Thyroid gland (tissue), 4 donors: ENCODE data around the gene DNMT3A. TPM values are rescaled to one million over a fixed set of nuclear protein-coding genes. Genes with fewer than 3 reads are reported as not detected.

Experiments
- DNase-seq, 2 donors: peaks; one replicate each; pipeline ENCODE4 v3.0.0-alpha.2; 2019
- H3K27ac ChIP-seq, 3 donors: fragments of 200-600 bp; sonication (generic); 1 replicate in 2 of 3; 2 replicates in 1 of 3; pipeline ENCODE4 v1.5.1; 2016 to 2019; ENCODE audit warnings: mild to moderate bottlenecking in 1 of 3, moderate library complexity in 1 of 3
- H3K27me3 ChIP-seq: fragments of 200-600 bp; sonication (generic); one replicate; pipeline ENCODE4 v1.5.1; 2019
- H3K36me3 ChIP-seq, 2 donors: fragments of 200-600 bp; sonication (generic); one replicate each; pipeline ENCODE4 v1.5.1; 2016 to 2019
- H3K4me1 ChIP-seq, 2 donors: fragments of 200-600 bp; sonication (generic); one replicate each; pipeline ENCODE4 v1.5.1; 2017 to 2019
- H3K4me3 ChIP-seq, 3 donors: fragments of 200-600 bp; sonication (generic); replicated peaks in 1 of 3; 1 replicate in 2 of 3; 2 replicates in 1 of 3; pipeline ENCODE4 v1.5.1; 2016; ENCODE audit warnings: mild to moderate bottlenecking in 1 of 3
- H3K9me3 ChIP-seq: fragments of 200-600 bp; sonication (generic); one replicate; pipeline ENCODE4 v1.5.1; 2017
- POLR2A ChIP-seq, 2 donors: fragments of 450-650 bp; IDR thresholded peaks; one replicate each; pipeline ENCODE4 v1.6.1; 2017; ENCODE audit warnings: antibody characterized with exemption in 2 of 2, mild to moderate bottlenecking in 2 of 2, moderate library complexity in 1 of 2
- WGBS, 2 donors: methylation state at CpG; one replicate each; pipeline ENCODE4 v1.1.5; 2017; 5-methylcytosine and 5-hydroxymethylcytosine counted together
- intact Hi-C: fragments of 100-400 bp; cut with DNase I; formaldehyde crosslinking; loops from one replicate; pipeline ENCODE4 v1.15.1; 2023
- total RNA-seq, 4 donors: library from RNA; depleted of rRNA; stranded (reverse); fragments of >200 nt; gene quantifications; one replicate each; pipeline ENCODE4 v1.2.3, GENCODE V29; 2016
- TF ChIP-seq, protein P1 (sequence below), 6 experiments: fragments of 200-600 bp in 3 of 6; fragments of 450-650 bp in 3 of 6; sonication (generic) in 3 of 6; IDR thresholded peaks; one replicate each; pipeline ENCODE4 v1.5.1; 2016 to 2019; ENCODE audit warnings: antibody characterized with exemption in 6 of 6, mild to moderate bottlenecking in 2 of 6, inconsistent platforms in 1 of 6, moderate library complexity in 1 of 6

Gene DNMT3A
- total RNA-seq, 4 donors from 2014 or later = 17.3 to 40.9 (median 18.8) TPM

GRCh38 chr2:25293958-25294562 is 47.7 kb downstream of the DNMT3A start:
- H3K27ac ChIP-seq = peak overlapping the region; percentile 64 to 82 (median 73)
- H3K9me3 ChIP-seq = no peaks in the 10 kb centered on the region
- H3K4me1 ChIP-seq = peaks cover 31 to 39% of the 10 kb centered on the region in 2 donors
- no peak for DNase-seq
- no peak overlapping the region for H3K4me3 ChIP-seq
- TF ChIP-seq POLR2A (IDR thresholded peaks at IDR 0.05) = no peak
- TF ChIP-seq, protein P1, sequence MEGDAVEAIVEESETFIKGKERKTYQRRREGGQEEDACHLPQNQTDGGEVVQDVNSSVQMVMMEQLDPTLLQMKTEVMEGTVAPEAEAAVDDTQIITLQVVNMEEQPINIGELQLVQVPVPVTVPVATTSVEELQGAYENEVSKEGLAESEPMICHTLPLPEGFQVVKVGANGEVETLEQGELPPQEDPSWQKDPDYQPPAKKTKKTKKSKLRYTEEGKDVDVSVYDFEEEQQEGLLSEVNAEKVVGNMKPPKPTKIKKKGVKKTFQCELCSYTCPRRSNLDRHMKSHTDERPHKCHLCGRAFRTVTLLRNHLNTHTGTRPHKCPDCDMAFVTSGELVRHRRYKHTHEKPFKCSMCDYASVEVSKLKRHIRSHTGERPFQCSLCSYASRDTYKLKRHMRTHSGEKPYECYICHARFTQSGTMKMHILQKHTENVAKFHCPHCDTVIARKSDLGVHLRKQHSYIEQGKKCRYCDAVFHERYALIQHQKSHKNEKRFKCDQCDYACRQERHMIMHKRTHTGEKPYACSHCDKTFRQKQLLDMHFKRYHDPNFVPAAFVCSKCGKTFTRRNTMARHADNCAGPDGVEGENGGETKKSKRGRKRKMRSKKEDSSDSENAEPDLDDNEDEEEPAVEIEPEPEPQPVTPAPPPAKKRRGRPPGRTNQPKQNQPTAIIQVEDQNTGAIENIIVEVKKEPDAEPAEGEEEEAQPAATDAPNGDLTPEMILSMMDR (IDR thresholded peaks at IDR 0.05) = no peak
- WGBS, 2 donors = 77 to 83% methylated on average over 13 of the region's 13 CpGs
- intact Hi-C loops = no loop called here
- H3K27me3 ChIP-seq = no peaks in the 10 kb centered on the region
- peaks cover under 1 to 2% of the 10 kb centered on the region in 2 donors for H3K36me3 ChIP-seq

- Histone ChIP-seq H3K4me1 (peaks cover 31 to 39% of the 10 kb centered on the region in 2 donors), H3K4me3 (no peak overlapping the region), H3K9me3 (no peaks in the 10 kb centered on the region), H3K27ac (no peak overlapping the region), H3K36me3 (no peaks in the 10 kb centered on the region), H3K27me3 (no peaks in the 10 kb centered on the region)
- no peak for DNase-seq
- 82 to 92% methylated on average over 7 of the region's 7 CpGs for WGBS, 2 donors
- intact Hi-C loops = no loop called here
- TF ChIP-seq, protein P1 (IDR thresholded peaks at IDR 0.05) = no peak
- no peak for TF ChIP-seq POLR2A (IDR thresholded peaks at IDR 0.05)
These were observed 48.6 kb downstream of the DNMT3A start for GRCh38 chr2:25293145-25293544.

- TF ChIP-seq POLR2A (IDR thresholded peaks at IDR 0.05) = no peak
- TF ChIP-seq, protein P1 (IDR thresholded peaks at IDR 0.05) = no peak
- Histone ChIP-seq H3K4me3 (no peak overlapping the region), H3K36me3 (no peaks in the 10 kb centered on the region), H3K4me1 (peaks cover 31 to 39% of the 10 kb centered on the region in 2 donors), H3K9me3 (no peaks in the 10 kb centered on the region), H3K27me3 (no peaks in the 10 kb centered on the region), H3K27ac (no peak overlapping the region)
- 90 to 92% methylated on average over 4 of the region's 4 CpGs for whole genome bisulfite sequencing, 2 donors
- intact Hi-C loops = no loop called here
- no peak for DNase-seq
These were observed 49.3 kb downstream of the DNMT3A start for GRCh38 chr2:25292408-25292807.

DNA sequence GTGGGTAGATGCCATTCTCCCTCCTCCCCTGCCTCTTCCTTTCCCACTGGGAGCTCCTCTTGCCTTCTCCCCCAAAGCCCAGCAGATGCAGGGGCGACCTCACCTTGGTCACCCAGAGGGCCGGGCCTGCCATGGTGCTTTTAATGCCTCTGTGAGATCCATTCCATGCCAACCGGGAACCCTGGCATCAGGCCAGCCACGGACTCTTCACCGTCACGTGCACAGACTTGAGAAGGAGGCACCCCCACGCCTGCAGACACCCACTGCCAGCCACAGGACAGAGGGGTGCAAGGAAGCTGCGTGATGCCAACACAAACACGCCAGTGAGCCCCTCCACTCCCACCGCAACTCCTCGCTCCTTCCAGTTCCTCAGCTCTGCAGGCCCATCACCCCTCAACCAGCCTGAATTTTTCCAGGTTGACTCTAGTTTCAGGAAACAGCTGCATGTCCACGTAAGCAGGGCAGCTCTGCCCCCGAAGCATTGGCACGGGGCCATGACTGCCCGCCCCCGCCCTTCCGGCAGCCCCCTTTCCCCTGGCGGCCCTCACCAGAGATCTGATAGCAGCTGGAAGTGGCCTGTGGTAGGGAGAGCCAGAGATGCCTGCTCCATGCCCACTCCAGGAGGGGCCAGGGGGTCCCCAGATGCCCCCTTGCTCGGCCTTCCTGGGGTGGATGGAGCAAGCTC is 50.8 kb downstream of the DNMT3A start:
- Histone ChIP-seq H3K27ac (peak overlapping the region in 1 of 3 donors; percentile 47), H3K36me3 (no peaks in the 10 kb centered on the region), H3K4me1 (peaks cover 37 to 46% of the 10 kb centered on the region in 2 donors), H3K27me3 (no peaks in the 10 kb centered on the region), H3K9me3 (no peaks in the 10 kb centered on the region), H3K4me3 (no peak overlapping the region)
- 30 to 32% methylated on average over 9 to 17 of the region's 19 CpGs for WGBS, 2 donors
- peak; percentile 83 to 85 for DNase-seq
- intact Hi-C loops = no loop called here
- TF ChIP-seq, protein P1 (IDR thresholded peaks at IDR 0.05) = no peak
- TF ChIP-seq POLR2A (IDR thresholded peaks at IDR 0.05) = no peak
